ENCODE results near the gene TRIM33. TPM values are rescaled to one million over a fixed set of nuclear protein-coding genes. Genes with fewer than 3 reads are reported as not detected.

Gene TRIM33
- total and polyA plus RNA-seq, 2 of the 8 experiments (the other 6 are each of a cell fraction or from before 2014, with no cell fraction given): 17.1 to 52.3 TPM

DNA sequence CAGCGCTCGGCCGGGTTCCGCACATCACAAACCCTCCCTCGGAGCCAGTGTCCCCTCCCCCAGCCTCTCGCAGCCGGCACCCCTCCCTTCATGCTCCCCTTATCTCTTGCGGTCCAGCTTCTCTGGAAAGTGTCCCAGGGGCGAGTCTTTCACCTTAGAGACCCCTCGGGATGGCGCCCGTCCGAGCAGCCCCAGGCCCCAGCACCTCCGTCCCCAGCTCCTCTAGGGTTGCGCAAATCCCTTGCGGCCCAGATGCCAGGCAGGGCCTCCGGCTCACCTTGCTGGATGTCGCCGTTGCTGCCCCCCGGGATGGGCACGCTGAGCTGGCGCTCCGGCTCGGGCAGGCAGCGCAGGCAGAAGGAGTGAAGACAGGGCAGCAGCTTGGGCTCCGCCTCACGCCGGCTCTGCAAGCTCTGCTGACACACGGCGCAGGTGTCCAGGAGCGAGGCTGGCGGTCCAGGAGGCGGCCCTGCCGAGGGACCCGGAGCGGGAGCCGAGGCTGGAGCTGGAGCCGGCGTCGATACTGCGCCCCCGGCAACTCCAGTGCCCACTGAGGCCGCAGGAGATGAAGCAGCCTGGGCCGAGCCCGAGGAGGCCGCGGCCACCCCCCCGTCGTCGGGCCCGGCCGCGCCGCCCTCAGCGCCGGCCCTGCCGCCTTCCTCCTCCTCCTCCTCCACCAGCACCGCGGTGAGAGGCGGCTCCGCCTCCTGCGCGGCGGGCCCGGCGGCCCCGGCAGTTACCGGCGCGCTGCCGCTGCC, 550 bp downstream of the TRIM33 start:
- H3K4me2 ChIP-seq (ENCODE audit: insufficient read depth in 1 of 2, low read depth in 2 of 2, low read length in 2 of 2): peak overlapping the region; percentile 75 to 99
- H2AFZ ChIP-seq (ENCODE audit: low read length): no peak overlapping the region
- H4K20me1 ChIP-seq (replicated peaks in 1 of 2; ENCODE audit: control insufficient read depth in 1 of 2, insufficient read depth in 2 of 2, low read length in 2 of 2): peaks cover 16 to 17% of the 10 kb centered on the region in 2 experiments
- no peak for TF ChIP-seq SIX5 (IDR thresholded peaks at IDR 0.05; ENCODE audit: low read depth, low read length)
- TF ChIP-seq CTBP2 (IDR thresholded peaks at IDR 0.05; ENCODE audit: borderline replicate concordance, insufficient read depth, insufficient read length, low read length): no peak
- TF ChIP-seq NANOG (IDR thresholded peaks at IDR 0.05; ENCODE audit: insufficient read depth, low read depth, low read length, poor library complexity, severe bottlenecking): no peak
- TF ChIP-seq ASH2L (IDR thresholded peaks at IDR 0.05; ENCODE audit: low read length): peak; percentile 57
- no peak for TF ChIP-seq HDAC6 (IDR thresholded peaks at IDR 0.05; ENCODE audit: low read depth, low read length)
- TF ChIP-seq TAF1 (IDR thresholded peaks at IDR 0.05; ENCODE audit: low read depth, low read length): peak; percentile 77; the same call in 1 of the 2 replicates
- peak; percentile 3; the same call in 1 of the 2 replicates for TF ChIP-seq TBP (IDR thresholded peaks at IDR 0.05; ENCODE audit: low read depth, low read length)
- TF ChIP-seq POLR2AphosphoS5 (IDR thresholded peaks at IDR 0.05; ENCODE audit: low read depth, low read length): 0 out of 2 replicates have a peak, but pooled peaks have one; percentile 5
- 0 out of 4 replicates have a peak, but pooled peaks of 1 of the 2 experiments have one; percentile 6 for TF ChIP-seq HDAC2 (IDR thresholded peaks at IDR 0.05; ENCODE audit: borderline replicate concordance in 1 of 2, low read depth in 2 of 2, low read length in 2 of 2)
- peak; percentile 46 for TF ChIP-seq KDM4A (IDR thresholded peaks at IDR 0.05; ENCODE audit: low read depth, low read length, severe bottlenecking)

More for the DNA sequence above, 550 bp downstream of the TRIM33 start:
- Histone ChIP-seq H2BK5ac (ENCODE audit: low read depth, low read length) (peak overlapping the region; percentile 60; the same call in 1 of the 2 replicates), H2BK15ac (ENCODE audit: low read length) (no peak overlapping the region), H4K91ac (replicated peaks; ENCODE audit: insufficient read length, low read length) (peak overlapping the region; percentile 44), H3K9ac (replicated peaks in 1 of 4; ENCODE audit: extremely low read depth in 1 of 4, low read depth in 3 of 4, low read length in 3 of 4) (peak overlapping the region; percentile 89 to 95 (median 91)), H3K4me1 (replicated peaks in 1 of 4; ENCODE audit: control insufficient read depth in 3 of 4, insufficient read depth in 4 of 4, low read length in 3 of 4) (peaks cover 0 to 5% (median 3%) of the 10 kb centered on the region in 4 experiments; a peak in 5 of 7 replicates), H3K56ac (replicated peaks; ENCODE audit: insufficient read length, low read depth, low read length) (peak overlapping the region; percentile 81), H3K23me2 (ENCODE audit: low read depth, low read length) (peaks cover 19% of the 10 kb centered on the region), H3K79me2 (ENCODE audit: control insufficient read depth in 1 of 2, insufficient read depth in 2 of 2, low read length in 2 of 2) (peaks cover 20 to 51% of the 10 kb centered on the region in 2 experiments), H4K8ac (ENCODE audit: extremely low read depth, insufficient read depth, low read length) (peak overlapping the region; percentile 96), H3K18ac (ENCODE audit: extremely low read depth, low read length) (peak overlapping the region; percentile 60), H3K14ac (ENCODE audit: insufficient read length) (no peak overlapping the region), H2BK12ac (ENCODE audit: low read depth, low read length) (peak overlapping the region; percentile 80; the same call in 1 of the 2 replicates), H3K9me3 (ENCODE audit: insufficient read depth in 2 of 2, low read depth in 1 of 2, low read length in 1 of 2) (no peaks in the 10 kb centered on the region), H2BK20ac (ENCODE audit: low read length) (no peak overlapping the region), H3K27me3 (replicated peaks in 1 of 4; ENCODE audit: control insufficient read depth in 3 of 4, extremely low read depth in 1 of 4, insufficient read depth in 3 of 4, low read length in 3 of 4) (no peaks in the 10 kb centered on the region), H3K23ac (ENCODE audit: insufficient read length) (no peak overlapping the region), H3K27ac (ENCODE audit: low read depth, low read length) (peak overlapping the region; percentile 91), H3K4me3 (ENCODE audit: extremely low read depth in 1 of 4, insufficient read depth in 2 of 4, low read depth in 3 of 4, low read length in 4 of 4) (peak overlapping the region; percentile 90 to 99 (median 95)), H2BK120ac (replicated peaks; ENCODE audit: low read depth, low read length) (no peak overlapping the region), H3K36me3 (ENCODE audit: control insufficient read depth in 2 of 4, insufficient read depth in 4 of 4, low read length in 3 of 4) (peaks cover 0 to 8% (median 1%) of the 10 kb centered on the region in 4 experiments; a peak in 2 of 8 replicates), H3K79me1 (ENCODE audit: low read depth, low read length) (peaks cover 11% of the 10 kb centered on the region), H2AK5ac (ENCODE audit: low read depth, low read length) (peak overlapping the region; percentile 82; the same call in 1 of the 2 replicates), H4K5ac (ENCODE audit: insufficient read length, low read depth, low read length) (peak overlapping the region; percentile 2), H3K4ac (replicated peaks; ENCODE audit: insufficient read length, low read depth, low read length) (peak overlapping the region; percentile 75)
- FAIRE-seq (no peak), DNase-seq (ENCODE audit: low read depth in 1 of 2, low spot score in 2 of 2) (peak in 1 of 2 experiments; percentile 70)
- 1% methylated on average over 42 of the region's 71 CpGs; no CpG with 5 or more reads in 1 of the 2 experiments for WGBS, 2 experiments (ENCODE audit: extremely low coverage in 1 of 2, insufficient coverage in 1 of 2, insufficient read length in 1 of 2, insufficient replicate concordance in 2 of 2, low coverage in 1 of 2, low lambda C conversion rate in 2 of 2, missing lambda C conversion rate in 1 of 2)
- ChIA-PET POLR2A (ENCODE audit: partially characterized antibody) (interaction anchor here (0.6 to 4.1 kb wide), 20 partner anchors 10 to 247 kb away, joined by 3 to 19 read pairs (median 4); partner anchors contain the start of genes BCAS2, CSDE1, DENND2C and NRAS), CTCF (ENCODE audit: partially characterized antibody) (interaction anchor here (0.9 to 1.1 kb wide), 3 partner anchors 14 to 614 kb away, joined by 3 to 4 read pairs (median 3); no protein-coding TSS in a partner anchor)
